NCI-H2029 (cell line): ENCODE measurements around the gene IZUMO4.

Source experiments
- DNase-seq: peaks from one replicate; lab custom pipeline; 2025; lab: John Stamatoyannopoulos, UW

IZUMO4 gene

GRCh38 chr19:2058570-2059421 lies 37.9 kb upstream of the IZUMO4 start:
- no peak for DNase-seq

- DNase-seq, result peak; percentile 92
Observed at GRCh38 chr19:2059422-2060201, 37.1 kb upstream of the IZUMO4 start.

GRCh38 chr19:2060884-2061494 lies 35.7 kb upstream of the IZUMO4 start:
- peak; percentile 32 for DNase-seq

GRCh38 chr19:2061495-2062388 lies 35.0 kb upstream of the IZUMO4 start:
- DNase-seq, result peak; percentile 98

GRCh38 chr19:2062389-2062729 lies 34.4 kb upstream of the IZUMO4 start:
- DNase-seq, result no peak

- DNase-seq, result no peak
Observed at GRCh38 chr19:2062770-2063169, 33.9 kb upstream of the IZUMO4 start.

GRCh38 chr19:2063824-2064223 lies 32.9 kb upstream of the IZUMO4 start:
- DNase-seq, result no peak

- DNase-seq, result no peak
Observed at GRCh38 chr19:2064395-2064787, 32.3 kb upstream of the IZUMO4 start.

- DNase-seq, result no peak
Observed at GRCh38 chr19:2064788-2065524, 31.8 kb upstream of the IZUMO4 start.

GRCh38 chr19:2070436-2070827 lies 26.3 kb upstream of the IZUMO4 start:
- DNase-seq, result no peak

GRCh38 chr19:2070986-2071673 lies 25.6 kb upstream of the IZUMO4 start:
- no peak for DNase-seq

GRCh38 chr19:2072757-2073551 lies 23.8 kb upstream of the IZUMO4 start:
- no peak for DNase-seq

- no peak for DNase-seq
Observed at GRCh38 chr19:2076526-2076944, 20.2 kb upstream of the IZUMO4 start.

- DNase-seq, result no peak
Observed at GRCh38 chr19:2077398-2077797, 19.3 kb upstream of the IZUMO4 start.

GRCh38 chr19:2077833-2078619 lies 18.7 kb upstream of the IZUMO4 start:
- no peak for DNase-seq

GRCh38 chr19:2079076-2079864 lies 17.4 kb upstream of the IZUMO4 start:
- DNase-seq, result no peak

- no peak for DNase-seq
Observed at GRCh38 chr19:2079865-2080301, 16.8 kb upstream of the IZUMO4 start.
